Neural cell (in vitro differentiated cells): Measurements from ENCODE around the gene FUBP3.

Experiments used
- CTCF ChIP-seq: fragments of 450-650 bp; IDR thresholded peaks from 2 replicates; pipeline ENCODE4 v1.5.1; 2014; ENCODE audit warnings: antibody characterized with exemption, mild to moderate bottlenecking, moderate library complexity; ENCODE audit not compliant: poor library complexity, severe bottlenecking
- EZH2 ChIP-seq: fragments of 200-600, 300-800 bp; shearing (Covaris generic), sonication (generic); IDR thresholded peaks from 2 replicates; pipeline ENCODE4 v1.6.1; 2014; ENCODE audit warnings: antibody characterized with exemption, low read length, borderline replicate concordance, mild to moderate bottlenecking; ENCODE audit not compliant: insufficient read depth, poor library complexity, severe bottlenecking
- POLR2AphosphoS5 ChIP-seq: IDR thresholded peaks from 2 replicates; pipeline ENCODE4 v1.6.1; 2012
- TAF1 ChIP-seq: IDR thresholded peaks from 2 replicates; pipeline ENCODE4 v1.6.1; 2012; ENCODE audit warnings: low read depth

DNA sequence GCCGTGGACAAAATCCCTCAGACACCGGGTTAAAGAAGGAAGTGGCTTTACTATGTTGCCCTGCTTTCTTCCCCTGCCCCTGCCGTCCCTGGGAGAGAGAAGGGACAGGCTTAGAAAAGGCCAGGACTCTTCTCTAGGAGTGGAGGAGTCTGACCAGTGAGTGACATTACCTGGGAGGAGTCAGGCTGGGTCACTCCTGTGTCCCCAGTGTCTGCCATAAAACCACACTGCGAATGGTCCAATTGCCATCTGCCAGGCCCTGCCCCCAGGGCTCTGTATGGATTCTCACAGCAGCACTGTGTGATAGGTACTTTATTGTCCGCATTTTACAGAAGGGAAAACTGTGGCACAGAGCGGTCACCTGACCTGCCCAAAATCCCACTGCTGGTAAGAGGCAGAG, 31.3 kb upstream of the FUBP3 start:
- TF ChIP-seq EZH2 = no peak
- no peak for TF ChIP-seq POLR2AphosphoS5
- TF ChIP-seq TAF1 = no peak
- TF ChIP-seq CTCF = no peak
